Left lung (tissue), 10 donors: ENCODE data around the gene GAK. TPM values are rescaled to one million over a fixed set of nuclear protein-coding genes. Genes with fewer than 3 reads are reported as not detected.
A peak's percentile ranks its signal among the peaks of the same experiment; 100 is the strongest.

Experiments
- ATAC-seq: fragments of 200-7000 bp; cut with Tn5 transposase; one replicate; pipeline ENCODE4 v1.9.1; 2020; ENCODE audit warnings: moderate library complexity
- DNase-seq, 4 donors: peaks; one replicate each; pipeline ENCODE4 v3.0.0-alpha.2; 2013 to 2020
- H3K27ac ChIP-seq, 2 donors: fragments of 200-600 bp; sonication (generic) in 1 of 2; one replicate each; pipeline versions ENCODE4 v1.5.0 to v1.8.0; 2020 to 2021
- H3K27me3 ChIP-seq, 2 donors: fragments of 200-600 bp; sonication (generic) in 1 of 2; one replicate each; pipeline versions ENCODE4 v1.5.0 to v1.8.0; 2020 to 2021
- H3K36me3 ChIP-seq, 2 donors: fragments of 200-600 bp; sonication (generic) in 1 of 2; one replicate each; pipeline versions ENCODE4 v1.5.0 to v1.8.0; 2020 to 2021
- H3K4me1 ChIP-seq, 2 donors: fragments of 200-600 bp; one replicate each; pipeline ENCODE4 v1.8.0; 2021
- H3K4me3 ChIP-seq, 2 donors: fragments of 200-600 bp; sonication (generic) in 1 of 2; one replicate each; pipeline versions ENCODE4 v1.5.0 to v1.8.0; 2020 to 2021; ENCODE audit warnings: mild to moderate bottlenecking in 1 of 2
- H3K9me3 ChIP-seq, 2 donors: fragments of 200-600 bp; sonication (generic) in 1 of 2; one replicate each; pipeline versions ENCODE4 v1.5.0 to v1.8.0; 2020 to 2021
- CTCF ChIP-seq, 2 donors: fragments of 200-600 bp; sonication (generic) in 1 of 2; IDR thresholded peaks; one replicate each; pipeline versions ENCODE4 v1.5.0 to v1.8.0; 2021; ENCODE audit warnings: antibody characterized with exemption in 2 of 2
- intact Hi-C, 2 donors: fragments of 100-400 bp; cut with DNase I; formaldehyde crosslinking; loops; one replicate each; pipeline versions ENCODE4 v1.11.2 to v1.14.2; 2022
- polyA plus RNA-seq, 6 donors: library from polyadenylated mRNA; unstranded; fragments of 120-200 nt; gene quantifications; one replicate each; pipeline ENCODE4 v1.2.1, GENCODE V29; 2013; ENCODE audit not compliant: insufficient read length in 6 of 6
- total RNA-seq, 2 donors: library from RNA; stranded (reverse); fragmentation: NEBNext Ultra II Directional; extraction: Animal tissue kit (Norgen Biotek cat#: 25700); gene quantifications; one replicate each; pipeline ENCODE4 v1.2.1, GENCODE V29; 2021
- donor health status: DM: no; HTN: yes; CAD: no.
- donor health status: DM: no; HTN: no; CAD: no.

Gene GAK
- total and polyA plus RNA-seq, 8 donors: 42.7 to 121 (median 50.3) TPM

- peak overlapping the region in 1 of 2 donors; percentile 39 for H3K27ac ChIP-seq
- ATAC-seq: no peak
- no peaks in the 10 kb centered on the region for H3K4me1 ChIP-seq
- H3K36me3 ChIP-seq: peaks cover 0 to 100% of the 10 kb centered on the region in 2 donors
- no peak for DNase-seq
- intact Hi-C loops: no loop called here
- H3K4me3 ChIP-seq: no peak overlapping the region
- H3K27me3 ChIP-seq: no peaks in the 10 kb centered on the region
- H3K9me3 ChIP-seq: no peaks in the 10 kb centered on the region
- TF ChIP-seq CTCF (IDR thresholded peaks at IDR 0.05): no peak
Measured at GRCh38 chr4:879729-880077, 52.4 kb downstream of the GAK start.

- H3K36me3 ChIP-seq: peaks cover 0 to 100% of the 10 kb centered on the region in 2 donors
- no peak for TF ChIP-seq CTCF (IDR thresholded peaks at IDR 0.05)
- no peak for DNase-seq
- H3K4me3 ChIP-seq: no peak overlapping the region
- no peaks in the 10 kb centered on the region for H3K9me3 ChIP-seq
- ATAC-seq: no peak
- intact Hi-C loops: no loop called here
- H3K4me1 ChIP-seq: no peaks in the 10 kb centered on the region
- no peaks in the 10 kb centered on the region for H3K27me3 ChIP-seq
- peak overlapping the region in 1 of 2 donors; percentile 39 for H3K27ac ChIP-seq
Measured at GRCh38 chr4:878796-879728, 53.1 kb downstream of the GAK start.

GRCh38 chr4:877502-877901, 54.6 kb downstream of the GAK start:
- ATAC-seq (no peak), DNase-seq (no peak)
- Histone ChIP-seq H3K27ac (no peak overlapping the region), H3K4me1 (no peaks in the 10 kb centered on the region), H3K4me3 (no peak overlapping the region), H3K9me3 (no peaks in the 10 kb centered on the region), H3K27me3 (no peaks in the 10 kb centered on the region), H3K36me3 (peaks cover 0 to 100% of the 10 kb centered on the region in 2 donors)
- no peak for TF ChIP-seq CTCF (IDR thresholded peaks at IDR 0.05)
- intact Hi-C loops: no loop called here

- Histone ChIP-seq H3K27me3 (no peaks in the 10 kb centered on the region), H3K36me3 (peaks cover 0 to 100% of the 10 kb centered on the region in 2 donors), H3K4me1 (no peaks in the 10 kb centered on the region), H3K9me3 (no peaks in the 10 kb centered on the region), H3K4me3 (no peak overlapping the region), H3K27ac (no peak overlapping the region)
- DNase-seq (no peak), ATAC-seq (no peak)
- no peak for TF ChIP-seq CTCF (IDR thresholded peaks at IDR 0.05)
- intact Hi-C loops: no loop called here
Measured at GRCh38 chr4:876780-877179, 55.3 kb downstream of the GAK start.

GRCh38 chr4:875818-876423, 56.2 kb downstream of the GAK start:
- ATAC-seq (no peak), DNase-seq (no peak)
- no peaks in the 10 kb centered on the region for H3K27me3 ChIP-seq
- no peak overlapping the region for H3K4me3 ChIP-seq
- intact Hi-C loops: no loop called here
- no peaks in the 10 kb centered on the region for H3K9me3 ChIP-seq
- no peaks in the 10 kb centered on the region for H3K4me1 ChIP-seq
- peaks cover 0 to 100% of the 10 kb centered on the region in 2 donors for H3K36me3 ChIP-seq
- no peak overlapping the region for H3K27ac ChIP-seq
- no peak for TF ChIP-seq CTCF (IDR thresholded peaks at IDR 0.05)
